ENCODE measurements around the gene ITPKB.

DNA sequence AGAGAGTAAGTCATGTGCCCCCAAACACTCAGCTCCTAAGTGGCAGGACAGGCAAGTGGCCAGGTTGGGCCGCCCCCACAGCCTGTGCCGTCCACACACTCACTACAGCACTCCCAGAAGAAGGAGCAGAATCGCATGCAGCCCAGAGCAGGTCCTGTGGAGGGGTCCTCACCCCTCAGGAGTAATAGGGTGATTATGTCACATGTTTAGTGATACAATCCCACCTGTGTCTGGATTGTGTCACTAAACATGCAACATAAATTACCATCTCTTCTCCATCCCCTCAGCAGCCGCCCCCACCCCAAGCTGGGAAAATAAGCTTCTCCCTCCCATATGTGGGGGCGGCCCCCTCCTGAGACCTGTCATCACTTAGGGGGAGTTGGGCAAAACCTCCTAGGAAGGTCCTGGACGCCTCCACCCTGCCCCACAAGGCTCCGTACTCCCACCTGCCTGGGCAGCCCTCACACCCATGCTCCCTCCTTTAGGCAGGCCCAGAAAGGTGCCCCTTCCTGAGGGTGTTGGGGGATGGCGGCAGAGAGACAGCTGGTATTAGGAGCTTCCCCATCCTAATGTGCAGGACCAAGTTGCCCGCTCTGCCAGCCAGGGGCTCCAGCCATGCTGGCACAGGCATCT is 133.6 kb downstream of the ITPKB start:
- TF ChIP-seq CTCF (IDR thresholded peaks at IDR 0.05; ENCODE audit: low read length): no peak
- TF ChIP-seq EZH2 (IDR thresholded peaks at IDR 0.05; ENCODE audit: borderline replicate concordance, low read length): no peak
